NCI-H2196 treated with DMSO at 0.1 percent for 48 hours (cell line): ENCODE measurements around the gene CSTA.

Experiments used
- DNase-seq: peaks from one replicate; lab custom pipeline; 2025; ENCODE audit not compliant: unreplicated experiment; lab: John Stamatoyannopoulos, UW

CSTA gene

DNA sequence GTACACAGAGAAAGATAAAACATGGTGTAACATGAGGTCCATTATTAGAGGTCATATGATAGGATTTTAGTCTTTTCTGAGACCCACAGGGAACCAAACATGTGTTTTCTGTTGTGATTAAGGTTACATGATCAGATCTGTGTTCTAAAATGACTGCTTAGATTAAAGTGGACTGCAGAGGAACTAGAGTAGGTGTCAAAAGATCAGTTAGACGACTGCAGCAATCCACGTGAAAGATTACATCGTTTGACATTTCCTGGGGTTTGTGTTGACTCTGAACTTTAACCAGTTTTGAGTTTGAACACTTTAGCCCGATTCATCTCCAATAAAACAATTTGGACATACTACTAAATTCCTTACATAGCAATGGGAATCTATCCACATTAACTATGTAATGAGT, 52.9 kb downstream of the CSTA start:
- DNase-seq: no peak

DNA sequence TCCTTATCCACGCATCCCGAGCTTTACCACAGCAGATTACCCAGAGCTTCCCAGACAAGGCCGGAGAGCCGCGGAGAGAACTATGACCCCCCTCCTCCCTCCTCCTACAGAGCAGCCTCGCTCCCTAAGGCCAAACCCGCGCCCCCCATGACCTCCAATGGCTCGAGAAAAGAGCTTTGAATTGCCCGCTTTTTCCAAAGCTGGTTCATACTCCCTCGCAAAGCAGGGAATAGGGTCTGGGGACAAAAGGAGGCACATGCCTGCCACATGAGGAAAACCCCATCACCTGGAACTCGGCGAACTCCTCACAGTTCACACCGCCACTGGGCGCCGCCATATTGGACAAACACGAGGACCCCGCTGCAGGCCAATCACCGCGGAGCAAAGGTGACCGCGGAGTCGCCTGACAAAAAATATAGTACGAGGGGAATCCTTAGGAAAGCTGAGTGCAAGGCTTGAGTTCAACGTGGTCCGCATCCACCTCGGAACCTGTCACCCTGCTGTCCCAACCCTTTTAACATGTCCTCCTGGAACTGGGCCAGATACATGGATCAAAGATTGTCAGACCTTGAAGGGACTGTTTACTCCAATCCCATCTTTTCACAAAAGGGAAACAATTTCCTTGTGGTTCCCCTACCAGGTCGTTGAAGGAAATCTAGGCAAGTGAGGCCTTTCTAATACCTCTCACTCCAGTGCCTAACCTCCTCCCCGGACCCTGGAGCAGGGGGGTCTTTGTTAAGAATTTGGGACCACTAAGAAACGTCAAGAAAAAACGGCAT, 58.0 kb downstream of the CSTA start, which contains the start of gene MIX23:
MIX23 (minus strand) TSS at position 344 of the 779 bp plus-strand sequence; CDS start at position 337, 7 bp downstream.
- DNase-seq: peak; percentile 90

GRCh38 chr3:122383771-122384697, 59.0 kb downstream of the CSTA start, which contains the start of gene FAM162A:
Gene FAM162A, plus strand, starts transcription at chr3:122384182. Its CDS starts 84 bp downstream, at chr3:122384266.
- peak; percentile 95 for DNase-seq

GRCh38 chr3:122387709-122388108, 62.7 kb downstream of the CSTA start:
- no peak for DNase-seq

DNA sequence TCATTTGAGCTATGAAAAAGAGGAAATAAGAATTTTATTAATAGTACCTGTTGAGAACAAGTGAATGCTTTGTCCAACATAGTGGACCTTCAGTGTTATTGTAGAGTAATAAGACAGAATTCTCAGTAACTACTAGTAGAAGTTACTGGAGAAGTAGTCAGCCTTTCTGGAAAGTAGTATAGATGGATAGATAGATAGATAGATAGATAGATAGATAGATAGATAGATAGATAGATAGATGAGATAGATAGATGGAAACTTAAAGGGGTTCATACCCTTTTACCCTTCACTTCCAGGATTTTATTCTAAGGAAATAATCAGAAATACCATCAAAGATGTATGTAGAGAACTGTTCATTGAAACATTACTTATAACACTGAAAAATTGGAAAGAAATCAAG, 64.1 kb downstream of the CSTA start:
- DNase-seq: no peak

GRCh38 chr3:122389892-122390291, 64.8 kb downstream of the CSTA start:
- no peak for DNase-seq

DNA sequence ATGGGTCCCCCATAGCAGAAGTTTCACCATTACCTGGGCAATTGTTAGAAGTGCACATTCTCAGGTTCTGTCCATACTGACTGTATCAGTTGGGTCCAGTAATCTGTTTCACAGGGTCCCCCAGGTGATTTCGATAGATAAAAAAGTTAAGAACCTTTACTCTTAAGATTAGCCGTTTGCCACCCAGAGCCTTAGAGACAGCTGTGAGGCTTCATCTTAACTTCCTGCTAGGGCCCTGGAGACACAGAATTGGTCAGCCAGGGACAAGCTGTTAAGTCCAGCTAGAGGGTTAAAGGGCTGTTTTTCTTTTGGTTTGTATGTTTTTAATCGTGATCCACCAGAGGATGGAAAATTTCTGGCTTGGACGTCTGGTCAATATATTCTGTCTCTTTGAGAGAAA, 65.6 kb downstream of the CSTA start:
- no peak for DNase-seq
